HG03457 (cell line): ENCODE results near the gene SMAD4.
A peak's percentile ranks its signal among the peaks of the same experiment; 100 is the strongest.
"Not testable (repeated sequence)": the region's sequence is repeated elsewhere in the genome, so short reads cannot be mapped to it uniquely, and the experiment has no call there.

Source experiments
- ATAC-seq: cut with Tn5 transposase; IDR thresholded peaks from one replicate; pipeline ENCODE4 v1.9.1; 2021; ENCODE audit warnings: moderate number of reproducible peaks; ENCODE audit not compliant: unreplicated experiment

The SMAD4 gene

GRCh38 chr18:51107598-51108305, 77.7 kb downstream of the SMAD4 start:
- no peak for ATAC-seq

DNA sequence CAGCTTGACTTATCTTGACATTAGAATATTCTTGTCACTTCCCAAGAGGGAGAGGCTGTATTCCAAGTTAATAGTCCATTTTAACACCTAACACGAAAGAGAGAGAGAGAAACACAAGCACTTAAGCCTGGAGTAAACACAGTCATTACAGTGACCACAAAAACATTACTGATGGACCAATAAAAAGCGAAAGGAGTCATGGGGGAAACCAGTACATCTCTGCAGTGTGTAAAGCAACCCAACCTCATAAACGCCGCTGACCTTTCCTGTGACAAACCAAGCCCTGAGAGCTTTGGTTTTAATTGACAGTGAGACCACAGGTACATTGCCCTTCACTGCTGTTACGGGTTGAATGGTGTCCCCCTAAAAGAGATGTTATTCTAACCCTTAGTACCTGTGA, 78.3 kb downstream of the SMAD4 start:
- ATAC-seq = no peak

DNA sequence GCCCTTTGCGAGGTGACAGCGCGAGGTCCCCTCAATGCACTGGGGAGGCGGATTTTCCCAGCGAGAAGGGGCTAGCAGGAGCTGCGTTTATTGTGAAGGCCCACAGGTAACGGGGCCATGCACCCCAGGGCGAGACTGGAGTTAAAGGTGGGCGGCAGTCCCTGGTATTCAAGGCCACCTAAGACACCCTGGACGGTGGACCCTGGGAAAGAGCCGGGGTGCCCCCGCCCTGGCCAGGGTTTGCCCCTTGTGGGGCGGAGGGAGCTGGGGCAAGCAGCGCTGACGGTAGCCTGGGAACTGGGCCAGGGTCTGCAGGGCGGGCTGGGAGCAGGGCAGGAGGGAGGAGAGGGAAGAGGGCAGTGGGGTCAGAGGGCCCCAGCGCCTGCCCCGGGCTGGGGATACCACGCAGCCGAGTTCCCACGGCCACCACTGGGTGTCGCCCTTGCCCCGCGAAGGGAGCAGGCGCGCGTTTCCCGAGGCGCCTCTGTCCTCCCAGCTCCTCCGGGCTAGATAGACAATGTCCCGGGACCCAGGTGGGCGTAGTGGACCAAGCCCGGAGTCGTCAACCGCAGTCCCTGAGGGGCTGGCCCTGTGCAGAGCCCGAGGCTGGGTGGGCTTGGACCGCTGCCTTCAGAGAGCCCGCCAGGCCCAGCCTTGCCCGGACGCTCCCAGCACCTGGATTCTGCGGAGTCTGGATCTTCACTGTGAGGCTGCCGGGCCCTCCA, 80.2 kb downstream of the SMAD4 start:
- ATAC-seq = peak; percentile 71

- ATAC-seq = not testable (repeated sequence)
Measured at GRCh38 chr18:51111633-51112355, 81.8 kb downstream of the SMAD4 start.

- ATAC-seq = not testable (repeated sequence)
Measured at GRCh38 chr18:51116996-51117395, 87.0 kb downstream of the SMAD4 start.

DNA sequence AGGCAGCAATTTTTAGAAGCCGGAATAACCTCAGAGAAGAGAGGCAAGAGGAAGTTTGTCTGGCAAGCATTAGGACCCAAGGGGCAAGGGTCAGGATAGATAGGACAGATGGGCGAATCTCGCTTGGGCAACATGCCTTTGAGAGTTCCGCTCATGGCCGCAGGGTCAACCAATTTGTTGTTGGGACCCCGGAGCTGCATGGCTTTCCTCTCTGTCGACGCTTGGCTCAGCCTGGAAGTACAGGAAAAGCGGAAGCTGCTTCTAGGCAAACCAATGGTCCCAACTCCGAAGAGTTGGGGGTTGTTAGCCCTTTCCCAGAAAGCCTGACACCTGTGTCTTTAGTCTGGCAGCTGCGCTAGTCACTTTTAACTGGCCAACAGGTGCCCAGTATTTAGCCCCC, 89.5 kb downstream of the SMAD4 start:
- not testable (repeated sequence) for ATAC-seq

DNA sequence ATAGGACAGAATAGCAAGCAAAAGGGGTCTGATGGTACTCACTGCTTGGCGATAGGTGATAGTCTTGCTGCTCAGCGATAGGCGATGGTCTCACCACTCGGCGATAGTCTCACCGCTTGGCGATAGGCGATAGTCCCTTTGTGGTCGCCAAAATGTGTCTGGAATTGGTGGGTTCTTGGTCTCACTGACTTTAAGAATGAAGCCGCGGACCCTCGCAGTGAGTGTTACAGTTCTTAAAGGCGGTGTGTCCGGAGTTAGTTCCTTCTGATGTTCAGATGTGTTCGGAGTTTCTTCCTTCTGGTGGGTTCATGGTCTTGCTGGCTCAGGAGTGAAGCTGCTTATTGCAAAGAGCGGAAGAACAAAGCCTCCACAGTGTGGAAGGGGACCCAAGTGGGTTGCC, 90.0 kb downstream of the SMAD4 start:
- ATAC-seq = not testable (repeated sequence)

DNA sequence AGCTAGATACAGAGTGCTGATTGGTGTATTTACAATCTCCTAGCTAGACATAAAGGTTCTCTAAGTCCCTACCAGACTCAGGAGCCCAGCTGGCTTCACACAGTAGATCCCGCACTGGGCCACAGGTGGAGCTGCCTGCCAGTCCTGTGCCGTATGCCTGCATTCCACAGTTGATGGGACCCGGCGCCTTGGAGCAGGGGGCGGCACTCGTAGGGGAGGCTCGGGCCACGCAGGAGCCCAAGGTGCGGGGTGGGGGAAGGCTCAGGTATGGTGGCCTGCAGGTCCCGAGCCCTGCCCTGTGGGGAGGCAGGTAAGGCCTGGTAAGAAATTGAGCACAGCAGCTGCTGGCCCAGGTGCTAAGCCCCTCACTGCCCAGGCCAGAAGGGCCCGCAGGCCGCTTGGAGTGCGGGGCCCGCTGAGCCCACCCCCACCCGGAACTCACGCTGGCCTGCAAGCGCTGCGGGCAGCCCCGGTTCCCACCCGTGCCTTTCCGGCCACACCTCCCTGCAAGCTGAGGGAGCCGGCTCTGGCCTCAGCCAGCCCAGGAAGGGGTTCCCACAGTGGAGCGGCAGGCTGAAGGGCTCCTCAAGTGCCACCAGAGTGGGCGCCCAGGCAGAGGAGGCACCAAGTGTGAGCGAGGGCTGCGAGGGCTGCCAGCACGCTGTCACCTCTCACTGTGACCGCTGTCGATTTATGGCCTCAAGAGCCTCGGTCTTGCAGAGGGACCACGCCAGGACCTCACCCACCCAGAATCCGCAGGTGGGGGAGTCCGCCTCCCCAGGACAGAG, 91.0 kb downstream of the SMAD4 start:
- no peak for ATAC-seq

DNA sequence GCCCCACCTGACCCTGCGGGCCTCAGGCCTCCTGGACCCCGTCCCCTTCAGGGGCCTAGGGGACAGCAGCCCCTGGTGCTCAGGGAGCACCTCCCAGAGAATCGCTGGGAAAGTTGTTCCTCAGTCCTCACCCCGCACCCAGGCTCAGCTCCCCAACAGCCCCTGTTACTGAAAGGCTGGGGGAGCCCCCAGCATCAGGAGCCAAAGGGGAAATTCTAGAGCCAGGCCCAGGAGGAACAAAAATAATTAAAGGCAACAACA, 91.5 kb downstream of the SMAD4 start:
- ATAC-seq = no peak

- no peak for ATAC-seq
Measured at GRCh38 chr18:51122266-51123045, 92.4 kb downstream of the SMAD4 start.

GRCh38 chr18:51123046-51123395, 93.0 kb downstream of the SMAD4 start:
- ATAC-seq = no peak

DNA sequence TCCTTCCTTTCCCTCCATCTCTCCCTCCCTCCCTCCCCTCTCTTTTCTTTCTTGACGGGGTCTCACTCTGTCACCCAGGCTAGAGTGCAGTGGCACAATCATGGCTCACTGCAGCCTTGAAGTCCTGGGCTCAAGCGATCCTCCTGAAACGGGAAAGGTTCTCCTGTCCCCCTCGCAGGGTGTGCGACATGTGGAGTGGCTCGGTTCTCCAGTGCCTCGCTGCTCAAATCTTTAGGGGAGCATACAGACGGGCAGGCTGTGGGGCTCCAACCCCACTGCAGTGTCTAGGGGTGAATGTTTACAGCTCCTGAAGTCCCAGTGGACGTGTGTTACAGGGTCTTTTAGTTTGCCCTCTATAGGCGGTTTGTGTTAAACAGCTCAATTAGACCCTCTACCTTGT, 93.5 kb downstream of the SMAD4 start:
- ATAC-seq = no peak

DNA sequence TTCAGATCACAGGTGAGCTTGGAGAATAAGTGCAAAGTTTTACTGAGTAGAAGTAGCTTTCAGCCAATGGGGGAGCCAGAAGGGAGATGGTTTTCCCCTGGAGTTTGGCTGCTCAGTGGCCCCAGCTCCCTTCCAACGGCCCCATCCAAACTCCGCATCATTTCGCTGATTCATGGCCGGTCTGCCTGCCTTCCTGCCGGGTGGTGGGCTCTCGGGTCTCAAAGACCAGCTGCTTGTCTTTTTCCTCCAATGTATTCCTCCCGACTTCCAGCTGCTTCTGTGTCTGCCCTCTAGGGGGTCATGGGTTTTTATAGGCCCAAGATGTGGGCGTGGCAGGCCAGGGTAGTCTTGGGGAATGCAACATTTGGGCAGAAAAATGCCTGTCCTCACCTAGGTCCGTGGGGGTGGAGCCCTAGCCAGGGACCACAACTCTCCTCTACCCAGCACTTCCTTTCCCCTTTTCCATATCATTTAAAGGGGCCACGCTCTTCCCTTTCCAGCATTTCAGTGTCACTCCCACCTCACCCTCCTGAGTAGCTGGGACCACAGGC, 94.0 kb downstream of the SMAD4 start:
- ATAC-seq = no peak

DNA sequence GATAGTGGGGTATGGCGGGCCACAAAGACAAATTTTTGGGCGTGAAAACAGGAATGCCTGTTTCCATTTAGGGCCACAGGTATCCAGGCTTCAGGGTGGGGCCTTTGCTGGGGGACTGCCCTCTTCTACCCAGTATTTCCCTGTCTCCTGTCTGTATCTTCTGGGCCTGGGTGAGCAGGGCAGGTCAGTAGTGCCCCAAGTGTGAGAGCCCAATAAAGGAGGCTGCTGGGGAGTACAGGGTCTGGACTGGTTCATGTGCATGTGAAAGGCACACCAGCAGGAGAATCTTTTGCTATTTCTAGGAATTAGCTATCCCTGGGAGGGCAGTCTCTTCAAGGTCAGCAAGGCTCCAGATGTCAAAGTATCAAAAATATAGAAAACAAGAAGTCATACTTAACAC, 96.0 kb downstream of the SMAD4 start:
- no peak for ATAC-seq

DNA sequence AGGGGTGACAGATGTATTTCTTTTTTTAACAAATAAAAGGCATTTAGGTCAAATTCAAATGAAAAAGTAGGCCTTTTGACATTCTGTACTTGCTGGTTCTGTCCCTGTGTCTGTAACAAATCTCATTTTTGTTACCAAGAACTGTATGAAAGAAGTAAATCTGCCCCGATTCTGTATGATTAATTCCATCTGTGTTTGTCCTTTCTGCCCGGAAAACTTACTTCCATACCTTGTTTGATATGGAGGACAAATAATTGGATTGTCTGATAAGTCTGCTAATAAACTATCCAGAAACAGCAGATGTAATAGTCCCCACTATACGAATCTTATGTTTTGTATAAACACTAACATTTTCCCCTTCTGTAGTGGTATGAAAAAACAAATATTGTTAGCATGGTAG, 97.7 kb downstream of the SMAD4 start:
- ATAC-seq = no peak

DNA sequence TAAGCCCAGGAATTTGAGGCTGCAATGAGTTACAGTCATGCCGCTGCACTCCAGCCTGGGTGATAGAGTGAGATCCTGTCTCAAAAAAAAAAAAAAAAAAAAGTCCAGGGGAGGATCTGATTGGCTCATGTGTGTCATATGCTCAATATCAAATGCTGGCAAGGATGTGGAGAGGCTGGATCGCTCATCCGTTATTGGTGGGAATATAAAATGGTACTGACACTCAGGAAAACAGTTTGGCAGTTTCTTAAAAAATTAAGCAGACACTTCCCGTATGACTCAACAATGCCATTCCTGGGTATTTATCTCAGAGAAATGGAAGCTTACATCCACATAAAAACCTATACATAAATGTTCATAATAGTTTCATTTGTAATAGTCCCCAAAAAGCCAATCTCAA, 98.5 kb downstream of the SMAD4 start:
- no peak for ATAC-seq

DNA sequence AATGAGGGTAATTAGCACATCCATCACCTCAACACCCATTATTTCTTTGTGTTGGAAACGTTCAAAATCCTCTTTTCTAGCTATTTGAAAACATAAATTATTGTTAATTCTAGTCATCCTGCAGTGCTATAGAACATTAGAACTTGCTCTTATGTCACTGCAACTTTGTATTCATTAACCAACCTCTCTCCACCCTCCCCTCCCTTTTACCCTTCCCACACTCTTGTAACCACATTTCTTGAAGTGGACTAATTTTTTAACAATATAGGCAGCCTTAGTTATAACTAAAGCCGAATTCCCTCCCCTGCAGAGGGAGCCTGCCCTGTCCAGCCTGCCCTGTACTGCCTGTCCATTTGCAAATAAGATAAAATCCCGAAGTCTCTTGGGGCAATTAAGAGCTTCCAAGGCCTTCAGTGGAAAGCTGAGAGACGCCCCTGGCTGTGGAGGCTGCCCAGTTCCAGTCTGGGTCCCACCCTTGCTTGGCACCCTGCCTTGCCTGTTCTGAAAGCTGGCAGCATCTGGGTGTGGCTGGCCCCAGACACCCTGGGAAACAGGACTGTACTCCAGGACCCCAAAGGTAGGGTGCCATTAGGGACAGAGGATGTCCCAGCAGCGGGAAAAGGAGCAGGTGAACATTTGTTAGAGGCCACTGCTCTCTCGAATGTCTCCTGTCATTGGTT, 102.4 kb downstream of the SMAD4 start:
- no peak for ATAC-seq

GRCh38 chr18:51133580-51134160, 103.7 kb downstream of the SMAD4 start:
- no peak for ATAC-seq
